Esophagus muscularis mucosa (tissue), 4 donors: ENCODE results near the gene FCER2. TPM values are rescaled to one million over a fixed set of nuclear protein-coding genes. Genes with fewer than 3 reads are reported as not detected.

Source experiments
- DNase-seq: peaks from one replicate; pipeline ENCODE4 v3.0.0-alpha.2; 2017; ENCODE audit errors: extremely low spot score
- H3K27ac ChIP-seq, 4 donors: fragments of 200-600 bp; sonication (generic); replicated peaks in 1 of 4; 1 replicate in 3 of 4; 2 replicates in 1 of 4; pipeline ENCODE4 v1.5.1; 2016 to 2019; ENCODE audit warnings: mild to moderate bottlenecking in 1 of 4
- H3K27me3 ChIP-seq, 4 donors: fragments of 200-600 bp; sonication (generic); one replicate each; pipeline versions ENCODE4 v1.5.1 to v1.6.0; 2016 to 2019
- H3K36me3 ChIP-seq, 4 donors: fragments of 200-600 bp; sonication (generic); one replicate each; pipeline ENCODE4 v1.5.1; 2016 to 2019
- H3K4me1 ChIP-seq, 4 donors: fragments of 200-600 bp; sonication (generic); one replicate each; pipeline ENCODE4 v1.5.1; 2016 to 2019
- H3K4me3 ChIP-seq, 4 donors: fragments of 200-600 bp; sonication (generic); 1 replicate in 2 of 4; 2 replicates in 2 of 4; pipeline ENCODE4 v1.5.1; 2016 to 2019; ENCODE audit warnings: mild to moderate bottlenecking in 4 of 4, moderate library complexity in 1 of 4
- H3K9me3 ChIP-seq, 4 donors: fragments of 200-600 bp; sonication (generic); 1 replicate in 3 of 4; 2 replicates in 1 of 4; pipeline ENCODE4 v1.5.1; 2016 to 2019
- CTCF ChIP-seq, 3 experiments: fragments of 200-600 bp in 2 of 3; fragments of 450-650 bp in 1 of 3; sonication (generic) in 2 of 3; IDR thresholded peaks; one replicate each; pipeline ENCODE4 v1.5.1; 2017 to 2019; ENCODE audit warnings: antibody characterized with exemption in 3 of 3, mild to moderate bottlenecking in 2 of 3, moderate library complexity in 1 of 3
- EP300 ChIP-seq: sonication (generic); formaldehyde crosslinking; IDR thresholded peaks from one replicate; pipeline ENCODE4 v1.6.1; 2017; ENCODE audit warnings: antibody characterized with exemption
- POLR2A ChIP-seq: fragments of 450-650 bp; IDR thresholded peaks from one replicate; pipeline ENCODE4 v1.6.1; 2017; ENCODE audit warnings: antibody characterized with exemption, moderate library complexity, mild to moderate bottlenecking, low read depth
- POLR2AphosphoS5 ChIP-seq, 2 donors: sonication (generic); formaldehyde crosslinking; IDR thresholded peaks; one replicate each; pipeline ENCODE4 v1.6.1; 2017; ENCODE audit warnings: antibody characterized with exemption in 2 of 2
- WGBS: methylation state at CpG from one replicate; pipeline ENCODE4 v1.1.5; 2018; 5-methylcytosine and 5-hydroxymethylcytosine counted together
- intact Hi-C: fragments of 100-400 bp; cut with DNase I; formaldehyde crosslinking; loops from one replicate; pipeline ENCODE4 v1.15.1; 2023
- total RNA-seq, 4 donors: library from RNA; depleted of rRNA; stranded (reverse); fragments of >200 nt; gene quantifications; one replicate each; pipeline versions ENCODE4 v1.1.0 to v1.2.1, GENCODE V29; 2016

The FCER2 gene
- total RNA-seq, 4 donors from 2014 or later, result 0.29 TPM; not detected in 3

GRCh38 chr19:7743425-7743841, 41.5 kb upstream of the FCER2 start:
- no peak for TF ChIP-seq CTCF (IDR thresholded peaks at IDR 0.05)
- Histone ChIP-seq H3K27ac (no peak overlapping the region), H3K27me3 (peaks cover 0 to 60% (median 0%) of the 10 kb centered on the region in 4 donors), H3K4me3 (no peak overlapping the region), H3K4me1 (no peaks in the 10 kb centered on the region), H3K36me3 (no peaks in the 10 kb centered on the region), H3K9me3 (no peaks in the 10 kb centered on the region)
- intact Hi-C loops, result no loop called here
- no peak for DNase-seq
- WGBS, result 78% methylated on average over 2 of the region's 2 CpGs

- Histone ChIP-seq H3K36me3 (no peaks in the 10 kb centered on the region), H3K9me3 (no peaks in the 10 kb centered on the region), H3K27me3 (peaks cover 0 to 58% (median 0%) of the 10 kb centered on the region in 4 donors), H3K4me1 (no peaks in the 10 kb centered on the region), H3K27ac (no peak overlapping the region), H3K4me3 (no peak overlapping the region)
- intact Hi-C loops, result no loop called here
- TF ChIP-seq POLR2A, result no peak
- no peak for TF ChIP-seq EP300
- TF ChIP-seq CTCF (IDR thresholded peaks at IDR 0.05), result no peak
- no peak for TF ChIP-seq POLR2AphosphoS5 (IDR thresholded peaks at IDR 0.05)
- DNase-seq, result no peak
- WGBS, result 76% methylated on average over 11 of the region's 11 CpGs
These were observed 41.1 kb upstream of the FCER2 start for GRCh38 chr19:7742991-7743390.

GRCh38 chr19:7742575-7742974, 40.6 kb upstream of the FCER2 start:
- no peaks in the 10 kb centered on the region for H3K36me3 ChIP-seq
- no peak overlapping the region for H3K27ac ChIP-seq
- no peak for DNase-seq
- no peaks in the 10 kb centered on the region for H3K9me3 ChIP-seq
- H3K4me1 ChIP-seq, result no peaks in the 10 kb centered on the region
- peaks cover 0 to 60% (median 0%) of the 10 kb centered on the region in 4 donors for H3K27me3 ChIP-seq
- 100% methylated on average over 2 of the region's 2 CpGs for WGBS
- no peak for TF ChIP-seq CTCF (IDR thresholded peaks at IDR 0.05)
- TF ChIP-seq EP300, result no peak
- no peak for TF ChIP-seq POLR2A
- no peak for TF ChIP-seq POLR2AphosphoS5 (IDR thresholded peaks at IDR 0.05)
- intact Hi-C loops, result no loop called here
- H3K4me3 ChIP-seq, result no peak overlapping the region

GRCh38 chr19:7740682-7741054, 38.7 kb upstream of the FCER2 start:
- intact Hi-C loops, result no loop called here
- H3K27ac ChIP-seq, result no peak overlapping the region

More at GRCh38 chr19:7740682-7741054, 38.7 kb upstream of the FCER2 start:
- no peaks in the 10 kb centered on the region for H3K4me1 ChIP-seq
- no peak for TF ChIP-seq CTCF (IDR thresholded peaks at IDR 0.05)
- no peak for TF ChIP-seq POLR2AphosphoS5 (IDR thresholded peaks at IDR 0.05)
- no peak for TF ChIP-seq EP300
- no peak for TF ChIP-seq POLR2A
- no peaks in the 10 kb centered on the region for H3K36me3 ChIP-seq
- no peak overlapping the region for H3K4me3 ChIP-seq
- no peaks in the 10 kb centered on the region for H3K9me3 ChIP-seq
- DNase-seq, result no peak
- peaks cover 0 to 47% (median 0%) of the 10 kb centered on the region in 4 donors for H3K27me3 ChIP-seq
- WGBS, result 77% methylated on average over 6 of the region's 6 CpGs
